Endothelial cell (in vitro differentiated cells): ENCODE results near the gene MLLT3. TPM values are rescaled to one million over a fixed set of nuclear protein-coding genes. Genes with fewer than 3 reads are reported as not detected.

ENCODE experiments used
- DNase-seq: peaks from one replicate; pipeline ENCODE4 v3.0.0; 2021; ENCODE audit warnings: low spot score
- H3K27ac Mint-ChIP-seq: one replicate; pipeline ENCODE4 v1.8.0; 2021; ENCODE audit warnings: mixed read lengths, inconsistent platforms; ENCODE audit not compliant: unreplicated experiment
- H3K27me3 Mint-ChIP-seq: one replicate; pipeline ENCODE4 v1.8.0; 2021; ENCODE audit warnings: mild to moderate bottlenecking, moderate library complexity, mixed read lengths, inconsistent platforms; ENCODE audit not compliant: unreplicated experiment
- H3K36me3 Mint-ChIP-seq: one replicate; pipeline ENCODE4 v1.8.0; 2021; ENCODE audit warnings: mild to moderate bottlenecking, low read depth, mixed read lengths, inconsistent platforms; ENCODE audit not compliant: unreplicated experiment
- H3K4me1 Mint-ChIP-seq: one replicate; pipeline ENCODE4 v1.8.0; 2021; ENCODE audit warnings: mild to moderate bottlenecking, mixed read lengths, inconsistent platforms; ENCODE audit not compliant: unreplicated experiment
- H3K4me3 Mint-ChIP-seq: one replicate; pipeline ENCODE4 v1.8.0; 2021; ENCODE audit warnings: mild to moderate bottlenecking, mixed read lengths, inconsistent platforms; ENCODE audit not compliant: unreplicated experiment
- H3K9me3 Mint-ChIP-seq: one replicate; pipeline ENCODE4 v1.8.0; 2021; ENCODE audit warnings: mixed read lengths, inconsistent platforms; ENCODE audit not compliant: unreplicated experiment
- total RNA-seq: library from RNA; stranded (reverse); fragmentation: NEBNext Ultra II Directional; extraction: Animal tissue kit (Norgen Biotek cat#: 25700); gene quantifications from one replicate; pipeline ENCODE4 v1.2.1, GENCODE V29; 2021; ENCODE audit not compliant: unreplicated experiment
- TF ChIP-seq, protein P1 (sequence below): fragments of 200-600 bp; sonication (generic); IDR thresholded peaks from one replicate; pipeline ENCODE4 v1.5.0; 2021; ENCODE audit warnings: antibody characterized with exemption; ENCODE audit not compliant: unreplicated experiment

Gene MLLT3
- total RNA-seq, 1 donor from 2014 or later: 25.2 TPM

DNA sequence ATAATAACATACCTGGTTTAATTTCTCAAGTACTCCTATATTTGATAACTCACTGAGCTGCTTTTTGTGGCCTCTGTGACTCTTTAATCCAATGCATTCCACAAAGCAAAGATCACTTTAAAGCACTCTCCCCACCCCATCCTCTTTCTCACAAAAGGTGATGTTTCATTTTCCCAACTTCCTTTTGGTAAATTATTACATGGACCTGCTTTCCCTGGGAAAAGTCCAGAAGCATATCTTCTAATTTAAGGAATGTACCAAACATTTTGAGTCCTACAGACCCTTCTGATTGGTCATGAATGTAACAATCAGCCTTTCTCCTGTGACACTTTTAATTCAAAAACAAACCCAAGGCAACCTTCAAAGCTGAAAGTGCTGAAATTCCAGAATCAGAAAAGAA is 71.1 kb downstream of the MLLT3 start:
- Mint-ChIP-seq H3K27me3 (no peaks in the 10 kb centered on the region), H3K36me3 (no peaks in the 10 kb centered on the region), H3K9me3 (no peaks in the 10 kb centered on the region), H3K4me3 (no peak overlapping the region), H3K4me1 (peaks cover 10% of the 10 kb centered on the region), H3K27ac (no peak overlapping the region)
- no peak for DNase-seq
- TF ChIP-seq, protein P1, sequence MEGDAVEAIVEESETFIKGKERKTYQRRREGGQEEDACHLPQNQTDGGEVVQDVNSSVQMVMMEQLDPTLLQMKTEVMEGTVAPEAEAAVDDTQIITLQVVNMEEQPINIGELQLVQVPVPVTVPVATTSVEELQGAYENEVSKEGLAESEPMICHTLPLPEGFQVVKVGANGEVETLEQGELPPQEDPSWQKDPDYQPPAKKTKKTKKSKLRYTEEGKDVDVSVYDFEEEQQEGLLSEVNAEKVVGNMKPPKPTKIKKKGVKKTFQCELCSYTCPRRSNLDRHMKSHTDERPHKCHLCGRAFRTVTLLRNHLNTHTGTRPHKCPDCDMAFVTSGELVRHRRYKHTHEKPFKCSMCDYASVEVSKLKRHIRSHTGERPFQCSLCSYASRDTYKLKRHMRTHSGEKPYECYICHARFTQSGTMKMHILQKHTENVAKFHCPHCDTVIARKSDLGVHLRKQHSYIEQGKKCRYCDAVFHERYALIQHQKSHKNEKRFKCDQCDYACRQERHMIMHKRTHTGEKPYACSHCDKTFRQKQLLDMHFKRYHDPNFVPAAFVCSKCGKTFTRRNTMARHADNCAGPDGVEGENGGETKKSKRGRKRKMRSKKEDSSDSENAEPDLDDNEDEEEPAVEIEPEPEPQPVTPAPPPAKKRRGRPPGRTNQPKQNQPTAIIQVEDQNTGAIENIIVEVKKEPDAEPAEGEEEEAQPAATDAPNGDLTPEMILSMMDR: no peak

DNA sequence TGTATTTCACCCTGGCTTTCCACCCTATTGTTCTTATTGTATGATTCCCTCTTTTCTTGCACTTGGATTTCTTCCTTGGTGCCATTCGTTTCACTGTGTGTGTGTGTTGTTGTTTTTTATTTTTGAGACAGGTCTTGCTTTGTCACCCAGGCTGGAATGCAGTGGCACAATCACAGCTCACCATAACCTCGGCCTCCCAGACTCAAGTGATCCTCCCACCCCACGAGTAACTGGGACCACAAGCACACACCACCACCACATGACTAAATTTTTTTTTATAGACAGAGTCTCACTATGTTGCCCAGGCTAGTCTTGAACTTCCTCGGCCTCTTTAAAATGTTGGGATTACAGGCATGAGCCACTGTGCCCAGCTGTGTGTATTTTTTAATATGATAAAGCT is 72.0 kb downstream of the MLLT3 start:
- peaks cover 10% of the 10 kb centered on the region for H3K4me1 Mint-ChIP-seq
- H3K9me3 Mint-ChIP-seq: no peaks in the 10 kb centered on the region
- H3K27me3 Mint-ChIP-seq: no peaks in the 10 kb centered on the region
- no peak overlapping the region for H3K27ac Mint-ChIP-seq
- TF ChIP-seq, protein P1: no peak
- DNase-seq: no peak
- H3K4me3 Mint-ChIP-seq: no peak overlapping the region
- no peaks in the 10 kb centered on the region for H3K36me3 Mint-ChIP-seq

DNA sequence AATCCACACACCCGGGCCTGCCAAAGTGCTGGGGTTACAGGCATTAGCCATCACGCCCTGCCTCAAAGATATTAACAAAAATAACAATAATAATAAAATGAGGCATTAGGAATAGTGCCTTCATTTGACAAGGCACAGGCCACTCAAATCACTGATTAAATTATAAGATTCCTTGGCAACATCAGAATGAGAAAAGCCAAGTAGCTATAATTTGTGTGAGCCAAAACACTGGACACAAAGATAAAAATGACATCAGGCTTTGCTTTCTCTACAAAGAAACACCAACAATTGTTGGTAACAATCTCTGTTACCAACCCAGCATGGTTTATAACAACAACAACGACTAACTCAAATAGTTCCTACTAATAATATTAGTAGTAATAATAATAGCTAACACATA is 73.2 kb downstream of the MLLT3 start:
- Mint-ChIP-seq H3K27ac (no peak overlapping the region), H3K4me3 (no peak overlapping the region), H3K9me3 (no peaks in the 10 kb centered on the region), H3K4me1 (peaks cover 10% of the 10 kb centered on the region), H3K36me3 (no peaks in the 10 kb centered on the region), H3K27me3 (no peaks in the 10 kb centered on the region)
- TF ChIP-seq, protein P1: no peak
- DNase-seq: no peak

DNA sequence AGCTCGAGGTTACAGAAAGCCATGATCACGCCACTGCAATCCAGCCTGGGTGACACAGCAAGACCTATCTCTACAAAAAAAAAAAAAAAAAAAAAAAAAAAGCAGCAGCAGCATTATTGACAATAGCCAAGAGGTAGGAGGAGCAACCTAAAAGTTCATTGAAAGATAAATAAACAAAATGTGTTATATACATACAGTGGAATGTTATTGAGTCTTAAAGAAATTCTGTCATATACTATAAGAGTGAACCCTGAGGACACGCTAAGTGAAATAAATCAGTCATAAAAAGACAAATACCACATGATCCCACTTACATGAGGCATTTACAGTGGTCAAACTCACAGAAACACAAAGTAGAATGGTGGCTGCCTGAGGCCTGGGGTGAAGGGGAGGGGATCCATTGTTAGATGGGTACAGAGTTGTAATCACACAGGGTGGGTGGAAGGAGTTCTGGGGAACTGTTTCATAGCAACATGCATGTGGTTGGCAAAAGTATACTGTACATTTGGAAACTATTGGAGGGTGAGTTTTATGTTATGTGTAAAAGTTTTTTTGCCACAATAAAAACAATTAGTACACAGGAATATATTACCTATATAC is 77.2 kb downstream of the MLLT3 start:
- TF ChIP-seq, protein P1: no peak
- H3K27me3 Mint-ChIP-seq: no peaks in the 10 kb centered on the region
- peaks cover 17% of the 10 kb centered on the region for H3K36me3 Mint-ChIP-seq
- no peak for DNase-seq
- no peaks in the 10 kb centered on the region for H3K4me1 Mint-ChIP-seq
- peaks cover 14% of the 10 kb centered on the region for H3K9me3 Mint-ChIP-seq
- no peak overlapping the region for H3K4me3 Mint-ChIP-seq
- H3K27ac Mint-ChIP-seq: no peak overlapping the region

DNA sequence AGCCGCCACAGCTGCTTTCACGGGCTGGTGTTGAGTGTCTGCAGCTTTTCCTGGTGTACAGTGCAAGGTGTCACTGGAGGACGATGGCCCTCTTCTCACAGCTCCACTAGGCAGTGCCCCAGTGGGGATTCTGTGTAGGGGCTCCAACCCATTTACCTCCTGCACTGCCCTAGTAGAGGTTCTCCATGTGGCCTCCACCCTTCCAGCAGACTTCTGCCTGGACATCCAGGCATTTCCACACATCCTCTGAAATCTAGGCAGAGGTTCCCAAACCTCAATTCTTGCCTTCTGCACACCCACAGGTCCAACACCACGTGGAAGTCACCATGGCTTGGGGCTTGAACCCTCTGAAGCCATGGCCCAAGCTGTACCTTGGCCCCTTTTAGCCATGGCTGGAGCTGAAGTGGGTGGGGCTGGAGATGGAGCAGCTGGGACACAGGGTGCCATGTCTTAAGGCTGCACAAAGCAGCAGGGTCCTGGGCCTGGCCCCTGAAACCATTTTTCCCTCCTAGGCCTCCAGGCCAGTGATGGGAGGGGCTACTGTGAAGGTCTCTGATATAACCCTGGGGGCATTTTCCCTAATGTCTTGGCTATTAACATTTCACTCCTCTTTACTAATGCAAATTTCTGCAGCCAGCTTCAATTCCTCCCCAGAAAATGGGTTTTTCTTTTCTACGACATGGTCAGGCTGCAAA is 82.0 kb downstream of the MLLT3 start:
- H3K4me1 Mint-ChIP-seq: no peaks in the 10 kb centered on the region
- H3K9me3 Mint-ChIP-seq: peaks cover 21% of the 10 kb centered on the region
- H3K36me3 Mint-ChIP-seq: peaks cover 27% of the 10 kb centered on the region
- TF ChIP-seq, protein P1: no peak
- no peaks in the 10 kb centered on the region for H3K27me3 Mint-ChIP-seq
- peak overlapping the region; percentile 60 for H3K4me3 Mint-ChIP-seq
- no peak for DNase-seq
- H3K27ac Mint-ChIP-seq: no peak overlapping the region
